Activated gamma-delta T cell treated with anti-CD3 and anti-CD28 coated beads, Interleukin-2, amount 50 U/mL, for 16 hours (primary cell): ENCODE results near the gene MECP2.
"Not testable (repeated sequence)": the region's sequence is repeated elsewhere in the genome, so short reads cannot be mapped to it uniquely, and the experiment has no call there.

Experiments used
- DNase-seq: peaks from one replicate; pipeline ENCODE4 v3.0.0-alpha.2; 2020; ENCODE audit warnings: low read depth

The MECP2 gene

GRCh38 chrX:153992180-153992579 lies 105.3 kb downstream of the MECP2 start:
- no peak for DNase-seq

GRCh38 chrX:153991013-153991580 lies 106.4 kb downstream of the MECP2 start:
- DNase-seq: no peak

- no peak for DNase-seq
Observed at GRCh38 chrX:153989973-153990655, 107.4 kb downstream of the MECP2 start.

- DNase-seq: no peak
Observed at GRCh38 chrX:153988493-153988892, 109.0 kb downstream of the MECP2 start.

- DNase-seq: no peak
Observed at GRCh38 chrX:153984351-153985178, 113.0 kb downstream of the MECP2 start.

GRCh38 chrX:153983321-153983801 lies 114.2 kb downstream of the MECP2 start:
- DNase-seq: no peak

GRCh38 chrX:153981771-153982533 lies 115.6 kb downstream of the MECP2 start:
- peak; percentile 29 for DNase-seq

GRCh38 chrX:153981231-153981630 lies 116.3 kb downstream of the MECP2 start:
- DNase-seq: no peak

GRCh38 chrX:153980394-153980793 lies 117.1 kb downstream of the MECP2 start:
- DNase-seq: not testable (repeated sequence)

GRCh38 chrX:153974726-153975286 lies 122.7 kb downstream of the MECP2 start:
- no peak for DNase-seq

- DNase-seq: no peak
Observed at GRCh38 chrX:153974003-153974725, 123.4 kb downstream of the MECP2 start.

GRCh38 chrX:153973127-153974002 lies 124.2 kb downstream of the MECP2 start:
- no peak for DNase-seq

- peak; percentile 85 for DNase-seq
Observed at GRCh38 chrX:153972368-153973126, 125.0 kb downstream of the MECP2 start, which contains the start of gene TMEM187. TSS of gene TMEM187 (plus strand) at chrX:153972754. CDS start at chrX:153982063, 9,309 bp downstream.
